ENCODE measurements around the gene WDR72. TPM values are rescaled to one million over a fixed set of nuclear protein-coding genes. Genes with fewer than 3 reads are reported as not detected.
A peak's percentile ranks its signal among the peaks of the same experiment; 100 is the strongest.

Gene WDR72
- total RNA-seq, 1 experiment from 2014 or later = 3.9 TPM

GRCh38 chr15:53563627-53564026 is 195.8 kb downstream of the WDR72 start:
- peaks cover 25% of the 10 kb centered on the region for H3K4me1 Mint-ChIP-seq (ENCODE audit: low read depth, unreplicated experiment)

GRCh38 chr15:53559364-53560277 is 199.8 kb downstream of the WDR72 start:
- peak overlapping the region; percentile 53 for H3K4me3 Mint-ChIP-seq (ENCODE audit: low read depth, unreplicated experiment)

More at GRCh38 chr15:53563627-53564026, 195.8 kb downstream of the WDR72 start:
- TF ChIP-seq, protein P1, sequence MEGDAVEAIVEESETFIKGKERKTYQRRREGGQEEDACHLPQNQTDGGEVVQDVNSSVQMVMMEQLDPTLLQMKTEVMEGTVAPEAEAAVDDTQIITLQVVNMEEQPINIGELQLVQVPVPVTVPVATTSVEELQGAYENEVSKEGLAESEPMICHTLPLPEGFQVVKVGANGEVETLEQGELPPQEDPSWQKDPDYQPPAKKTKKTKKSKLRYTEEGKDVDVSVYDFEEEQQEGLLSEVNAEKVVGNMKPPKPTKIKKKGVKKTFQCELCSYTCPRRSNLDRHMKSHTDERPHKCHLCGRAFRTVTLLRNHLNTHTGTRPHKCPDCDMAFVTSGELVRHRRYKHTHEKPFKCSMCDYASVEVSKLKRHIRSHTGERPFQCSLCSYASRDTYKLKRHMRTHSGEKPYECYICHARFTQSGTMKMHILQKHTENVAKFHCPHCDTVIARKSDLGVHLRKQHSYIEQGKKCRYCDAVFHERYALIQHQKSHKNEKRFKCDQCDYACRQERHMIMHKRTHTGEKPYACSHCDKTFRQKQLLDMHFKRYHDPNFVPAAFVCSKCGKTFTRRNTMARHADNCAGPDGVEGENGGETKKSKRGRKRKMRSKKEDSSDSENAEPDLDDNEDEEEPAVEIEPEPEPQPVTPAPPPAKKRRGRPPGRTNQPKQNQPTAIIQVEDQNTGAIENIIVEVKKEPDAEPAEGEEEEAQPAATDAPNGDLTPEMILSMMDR (IDR thresholded peaks at IDR 0.05; ENCODE audit: unreplicated experiment) = no peak
- Mint-ChIP-seq H3K9me3 (ENCODE audit: low read depth, unreplicated experiment) (no peaks in the 10 kb centered on the region), H3K36me3 (ENCODE audit: insufficient read depth, unreplicated experiment) (peaks cover 5% of the 10 kb centered on the region), H3K4me3 (ENCODE audit: low read depth, unreplicated experiment) (no peak overlapping the region), H3K27me3 (ENCODE audit: unreplicated experiment) (no peaks in the 10 kb centered on the region), H3K27ac (ENCODE audit: unreplicated experiment) (no peak overlapping the region)
- no peak for DNase-seq
- CTCF ChIA-PET = no interaction called here
- no TSS peak for BruUV-seq (replicated peaks)
- intact Hi-C loops (cut with micrococcal nuclease; ENCODE audit: unreplicated experiment) = no loop called here

GRCh38 chr15:53558384-53558783 is 201.1 kb downstream of the WDR72 start:
- intact Hi-C loops (cut with micrococcal nuclease; ENCODE audit: unreplicated experiment) = loop anchor here (5.0 to 10.0 kb wide), 2 partner anchors 106 to 234 kb away; no protein-coding TSS in a partner anchor
- TF ChIP-seq, protein P1 (IDR thresholded peaks at IDR 0.05; ENCODE audit: unreplicated experiment) = no peak
- Mint-ChIP-seq H3K27me3 (ENCODE audit: unreplicated experiment) (no peaks in the 10 kb centered on the region), H3K4me1 (ENCODE audit: low read depth, unreplicated experiment) (peaks cover 38% of the 10 kb centered on the region), H3K9me3 (ENCODE audit: low read depth, unreplicated experiment) (no peaks in the 10 kb centered on the region), H3K4me3 (ENCODE audit: low read depth, unreplicated experiment) (no peak overlapping the region), H3K36me3 (ENCODE audit: insufficient read depth, unreplicated experiment) (peaks cover 5% of the 10 kb centered on the region), H3K27ac (ENCODE audit: unreplicated experiment) (no peak overlapping the region)
- no peak for DNase-seq
- BruUV-seq (replicated peaks) = no TSS peak
- CTCF ChIA-PET = interaction anchor here (1.3 to 3.0 kb wide), 2 partner anchors 9 to 11 kb away, joined by 3 to 11 read pairs; no protein-coding TSS in a partner anchor

More at GRCh38 chr15:53559364-53560277, 199.8 kb downstream of the WDR72 start:
- no TSS peak for BruUV-seq (replicated peaks)
- peak overlapping the region; percentile 92 for H3K27ac Mint-ChIP-seq (ENCODE audit: unreplicated experiment)
- intact Hi-C loops (cut with micrococcal nuclease; ENCODE audit: unreplicated experiment) = loop anchor here (2.0 to 10.0 kb wide), 3 partner anchors 51 to 235 kb away; no protein-coding TSS in a partner anchor
- H3K4me1 Mint-ChIP-seq (ENCODE audit: low read depth, unreplicated experiment) = peaks cover 34% of the 10 kb centered on the region
- TF ChIP-seq, protein P1 (IDR thresholded peaks at IDR 0.05; ENCODE audit: unreplicated experiment) = no peak
- no peaks in the 10 kb centered on the region for H3K27me3 Mint-ChIP-seq (ENCODE audit: unreplicated experiment)
- peaks cover 5% of the 10 kb centered on the region for H3K36me3 Mint-ChIP-seq (ENCODE audit: insufficient read depth, unreplicated experiment)
- DNase-seq = peak; percentile 37
- no peaks in the 10 kb centered on the region for H3K9me3 Mint-ChIP-seq (ENCODE audit: low read depth, unreplicated experiment)
- CTCF ChIA-PET = interaction anchor here (0.7 to 3.0 kb wide), 6 partner anchors 10 to 1035 kb away, joined by 3 to 11 read pairs (median 4); no protein-coding TSS in a partner anchor

GRCh38 chr15:53555226-53555625 is 204.2 kb downstream of the WDR72 start:
- no TSS peak for BruUV-seq (replicated peaks)
- intact Hi-C loops (cut with micrococcal nuclease; ENCODE audit: unreplicated experiment) = loop anchor here (5.0 to 10.0 kb wide), 2 partner anchors 103 to 230 kb away; no protein-coding TSS in a partner anchor
- Mint-ChIP-seq H3K36me3 (ENCODE audit: insufficient read depth, unreplicated experiment) (peaks cover 5% of the 10 kb centered on the region), H3K27me3 (ENCODE audit: unreplicated experiment) (no peaks in the 10 kb centered on the region), H3K9me3 (ENCODE audit: low read depth, unreplicated experiment) (no peaks in the 10 kb centered on the region), H3K27ac (ENCODE audit: unreplicated experiment) (no peak overlapping the region), H3K4me3 (ENCODE audit: low read depth, unreplicated experiment) (no peak overlapping the region), H3K4me1 (ENCODE audit: low read depth, unreplicated experiment) (peaks cover 45% of the 10 kb centered on the region)
- TF ChIP-seq, protein P1 (IDR thresholded peaks at IDR 0.05; ENCODE audit: unreplicated experiment) = no peak
- DNase-seq = no peak
- CTCF ChIA-PET = no interaction called here
